ENCODE data around the gene PEAK1.
"Not testable (repeated sequence)": the region's sequence is repeated elsewhere in the genome, so short reads cannot be mapped to it uniquely, and the experiment has no call there.

Gene PEAK1

GRCh38 chr15:77295446-77295845, 124.5 kb downstream of the PEAK1 start:
- FAIRE-seq = no peak

- no peak for FAIRE-seq
Measured at GRCh38 chr15:77292969-77293558, 126.8 kb downstream of the PEAK1 start.

- FAIRE-seq = no peak
Measured at GRCh38 chr15:77291107-77291506, 128.8 kb downstream of the PEAK1 start.

GRCh38 chr15:77287385-77287784, 132.5 kb downstream of the PEAK1 start:
- FAIRE-seq = no peak

GRCh38 chr15:77285057-77285997, 134.6 kb downstream of the PEAK1 start:
- FAIRE-seq = no peak

GRCh38 chr15:77282333-77282732, 137.6 kb downstream of the PEAK1 start:
- FAIRE-seq = no peak

- FAIRE-seq = no peak
Measured at GRCh38 chr15:77276943-77277342, 143.0 kb downstream of the PEAK1 start.

- FAIRE-seq = no peak
Measured at GRCh38 chr15:77276096-77276495, 143.8 kb downstream of the PEAK1 start.

- not testable (repeated sequence) for FAIRE-seq
Measured at GRCh38 chr15:77273136-77273535, 146.8 kb downstream of the PEAK1 start.

GRCh38 chr15:77266708-77267386, 153.1 kb downstream of the PEAK1 start:
- FAIRE-seq = no peak

GRCh38 chr15:77255385-77255784, 164.5 kb downstream of the PEAK1 start:
- no peak for FAIRE-seq

GRCh38 chr15:77251662-77252061, 168.2 kb downstream of the PEAK1 start:
- FAIRE-seq = no peak

GRCh38 chr15:77247116-77247515, 172.8 kb downstream of the PEAK1 start:
- no peak for FAIRE-seq

- no peak for FAIRE-seq
Measured at GRCh38 chr15:77243716-77244401, 176.0 kb downstream of the PEAK1 start.

GRCh38 chr15:77243135-77243534, 176.8 kb downstream of the PEAK1 start:
- FAIRE-seq = no peak

- no peak for FAIRE-seq
Measured at GRCh38 chr15:77239882-77240608, 179.9 kb downstream of the PEAK1 start.

- FAIRE-seq = no peak
Measured at GRCh38 chr15:77235566-77235965, 184.3 kb downstream of the PEAK1 start.

GRCh38 chr15:77228828-77229227, 191.1 kb downstream of the PEAK1 start:
- no peak for FAIRE-seq

- FAIRE-seq = no peak
Measured at GRCh38 chr15:77226652-77227051, 193.3 kb downstream of the PEAK1 start.

GRCh38 chr15:77225646-77226045, 194.3 kb downstream of the PEAK1 start:
- FAIRE-seq = no peak

GRCh38 chr15:77225088-77225487, 194.8 kb downstream of the PEAK1 start:
- no peak for FAIRE-seq

GRCh38 chr15:77224352-77224751, 195.6 kb downstream of the PEAK1 start:
- no peak for FAIRE-seq

Data from islet of Langerhans (tissue), 1 donor.